Natural killer cell (primary cell): ENCODE measurements around the gene ERCC6L. TPM values are rescaled to one million over a fixed set of nuclear protein-coding genes. Genes with fewer than 3 reads are reported as not detected.
A peak's percentile ranks its signal among the peaks of the same experiment; 100 is the strongest.

Experiments
- ATAC-seq, 3 donors: fragments of 150-1000 bp in 2 of 3; fragments of 200-7000 bp in 1 of 3; cut with Tn5 transposase; 1 replicate in 1 of 3; 2 replicates in 2 of 3; pipeline ENCODE4 v1.10.0; 2021; ENCODE audit warnings: mild to moderate bottlenecking in 2 of 3, moderate library complexity in 2 of 3
- DNase-seq, 2 donors: peaks; one replicate each; pipeline versions ENCODE4 v3.0.0 to v3.0.0-alpha.2; 2013 to 2021; ENCODE audit warnings: mixed read lengths in 1 of 2
- H3K27ac ChIP-seq: one replicate; pipeline ENCODE4 v1.5.1; 2013; ENCODE audit warnings: mild to moderate bottlenecking, low read length
- H3K27me3 ChIP-seq: one replicate; pipeline ENCODE4 v1.6.1; 2013; ENCODE audit warnings: low read length; ENCODE audit not compliant: control insufficient read depth, insufficient read depth
- H3K36me3 ChIP-seq: one replicate; pipeline ENCODE4 v1.6.1; 2013; ENCODE audit warnings: low read length; ENCODE audit not compliant: control insufficient read depth, insufficient read depth
- H3K4me1 ChIP-seq: one replicate; pipeline ENCODE4 v1.6.1; 2013; ENCODE audit warnings: low read length; ENCODE audit not compliant: control insufficient read depth, insufficient read depth
- H3K4me3 ChIP-seq: one replicate; pipeline ENCODE4 v1.5.1; 2013; ENCODE audit warnings: low read length
- H3K9me3 ChIP-seq: one replicate; pipeline ENCODE4 v1.6.1; 2013; ENCODE audit warnings: low read length; ENCODE audit not compliant: control insufficient read depth, insufficient read depth
- H3K27ac Mint-ChIP-seq, 2 donors: one replicate each; pipeline ENCODE4 v1.8.0; 2022; ENCODE audit warnings: mild to moderate bottlenecking in 2 of 2, mixed read lengths in 2 of 2, moderate library complexity in 1 of 2
- H3K27me3 Mint-ChIP-seq, 2 donors: one replicate each; pipeline ENCODE4 v1.8.0; 2022; ENCODE audit warnings: low read depth in 2 of 2, mixed read lengths in 2 of 2
- H3K36me3 Mint-ChIP-seq: one replicate; pipeline ENCODE4 v1.8.0; 2022; ENCODE audit warnings: mixed read lengths
- H3K4me1 Mint-ChIP-seq, 2 donors: one replicate each; pipeline ENCODE4 v1.8.0; 2022; ENCODE audit warnings: mixed read lengths in 2 of 2
- H3K4me3 Mint-ChIP-seq: one replicate; pipeline ENCODE4 v1.8.0; 2022; ENCODE audit warnings: mild to moderate bottlenecking, moderate library complexity, mixed read lengths
- H3K9me3 Mint-ChIP-seq, 2 donors: one replicate each; pipeline ENCODE4 v1.8.0; 2022; ENCODE audit warnings: mixed read lengths in 2 of 2
- CTCF ChIP-seq: fragments of 200-600 bp; IDR thresholded peaks from one replicate; pipeline ENCODE4 v1.8.0; 2022; ENCODE audit warnings: antibody characterized with exemption
- WGBS: methylation state at CpG from one replicate; pipeline ENCODE4 v1.1.7; 2013; ENCODE audit warnings: missing lambda C conversion rate; ENCODE audit not compliant: insufficient coverage; 5-methylcytosine and 5-hydroxymethylcytosine counted together
- intact Hi-C: fragments of 100-400 bp; cut with micrococcal nuclease; formaldehyde crosslinking; loops from one replicate; pipeline ENCODE4 v1.14.2; 2022
- total RNA-seq, 4 donors: library from RNA; stranded (reverse); fragments of 120-200 nt in 1 of 4; gene quantifications; one replicate each; pipeline versions ENCODE4 v1.2.3 to v1.2.4, GENCODE V29; 2013 to 2022

The ERCC6L gene
- total RNA-seq, 3 donors from 2014 or later (not counting 1 experiment from before 2014, with no cell fraction given): 0.13 to 0.54 (median 0.28) TPM

- peak in 2 of 3 donors; percentile 14 to 21 for ATAC-seq
Observed at GRCh38 chrX:72276478-72276953, 37.7 kb upstream of the ERCC6L start.

GRCh38 chrX:72274526-72274925, 35.7 kb upstream of the ERCC6L start:
- intact Hi-C loops: no loop called here
- Mint-ChIP-seq H3K4me1 (peaks cover 27 to 63% of the 10 kb centered on the region in 2 donors), H3K9me3 (no peaks in the 10 kb centered on the region), H3K4me3 (peak overlapping the region; percentile 96), H3K27me3 (peaks cover 0 to 5% of the 10 kb centered on the region in 2 donors), H3K27ac (peak overlapping the region; percentile 88 to 94), H3K36me3 (peaks cover 33% of the 10 kb centered on the region)
- WGBS: 76% methylated on average over 5 of the region's 5 CpGs
- ATAC-seq (no peak), DNase-seq (peak in 1 of 2 donors; percentile 19)
- Histone ChIP-seq H3K36me3 (peaks cover 47% of the 10 kb centered on the region), H3K27me3 (no peaks in the 10 kb centered on the region), H3K4me3 (no peak overlapping the region), H3K27ac (no peak overlapping the region), H3K9me3 (no peaks in the 10 kb centered on the region), H3K4me1 (peaks cover 13% of the 10 kb centered on the region)
- TF ChIP-seq CTCF: no peak

More at GRCh38 chrX:72276478-72276953, 37.7 kb upstream of the ERCC6L start:
- Histone ChIP-seq H3K9me3 (no peaks in the 10 kb centered on the region), H3K27ac (peak overlapping the region; percentile 73), H3K4me1 (peaks cover 13% of the 10 kb centered on the region), H3K4me3 (peak overlapping the region; percentile 78), H3K27me3 (no peaks in the 10 kb centered on the region), H3K36me3 (peaks cover 43% of the 10 kb centered on the region)
- Mint-ChIP-seq H3K4me1 (peaks cover 26 to 54% of the 10 kb centered on the region in 2 donors), H3K27ac (peak overlapping the region; percentile 88 to 94), H3K4me3 (peak overlapping the region; percentile 96), H3K27me3 (peaks cover 7 to 18% of the 10 kb centered on the region in 2 donors), H3K36me3 (peaks cover 33% of the 10 kb centered on the region), H3K9me3 (no peaks in the 10 kb centered on the region)
- under 1% methylated on average over 17 of the region's 18 CpGs for WGBS
- peak in 1 of 2 donors; percentile 11 for DNase-seq
- intact Hi-C loops: no loop called here
- no peak for TF ChIP-seq CTCF

GRCh38 chrX:72273718-72274117, 34.9 kb upstream of the ERCC6L start:
- Mint-ChIP-seq H3K4me3 (no peak overlapping the region), H3K9me3 (no peaks in the 10 kb centered on the region), H3K27ac (peak overlapping the region; percentile 88 to 94), H3K27me3 (no peaks in the 10 kb centered on the region), H3K36me3 (peaks cover 33% of the 10 kb centered on the region), H3K4me1 (peaks cover 27 to 63% of the 10 kb centered on the region in 2 donors)
- no peaks in the 10 kb centered on the region for H3K9me3 ChIP-seq
- H3K27ac ChIP-seq: no peak overlapping the region
- peaks cover 13% of the 10 kb centered on the region for H3K4me1 ChIP-seq
- ATAC-seq (no peak), DNase-seq (peak in 1 of 2 donors; percentile 19)
- H3K27me3 ChIP-seq: no peaks in the 10 kb centered on the region
- intact Hi-C loops: no loop called here
- peaks cover 51% of the 10 kb centered on the region for H3K36me3 ChIP-seq
- 86% methylated on average over 6 of the region's 6 CpGs for WGBS
- TF ChIP-seq CTCF: no peak
- H3K4me3 ChIP-seq: no peak overlapping the region

GRCh38 chrX:72272868-72273267, 34.0 kb upstream of the ERCC6L start:
- Histone ChIP-seq H3K4me3 (no peak overlapping the region), H3K9me3 (no peaks in the 10 kb centered on the region), H3K27me3 (no peaks in the 10 kb centered on the region), H3K36me3 (peaks cover 57% of the 10 kb centered on the region), H3K4me1 (peaks cover 13% of the 10 kb centered on the region), H3K27ac (no peak overlapping the region)
- peak overlapping the region; percentile 33 to 48 for H3K27ac Mint-ChIP-seq
- no peaks in the 10 kb centered on the region for H3K27me3 Mint-ChIP-seq
- no peak for TF ChIP-seq CTCF
- H3K4me1 Mint-ChIP-seq: peaks cover 27 to 65% of the 10 kb centered on the region in 2 donors
- DNase-seq (no peak), ATAC-seq (no peak)
- peaks cover 33% of the 10 kb centered on the region for H3K36me3 Mint-ChIP-seq
- no peaks in the 10 kb centered on the region for H3K9me3 Mint-ChIP-seq
- intact Hi-C loops: no loop called here
- WGBS: 61% methylated on average over 3 of the region's 3 CpGs
- no peak overlapping the region for H3K4me3 Mint-ChIP-seq
